Measurements from ENCODE around the gene SOAT1.

GRCh38 chr1:179376223-179376622 lies 82.6 kb downstream of the SOAT1 start:
- TF ChIP-seq CTCF (IDR thresholded peaks at IDR 0.05) (no peak), POLR2A (IDR thresholded peaks at IDR 0.05) (no peak)
